ENCODE measurements around the gene HTR3D.

DNA sequence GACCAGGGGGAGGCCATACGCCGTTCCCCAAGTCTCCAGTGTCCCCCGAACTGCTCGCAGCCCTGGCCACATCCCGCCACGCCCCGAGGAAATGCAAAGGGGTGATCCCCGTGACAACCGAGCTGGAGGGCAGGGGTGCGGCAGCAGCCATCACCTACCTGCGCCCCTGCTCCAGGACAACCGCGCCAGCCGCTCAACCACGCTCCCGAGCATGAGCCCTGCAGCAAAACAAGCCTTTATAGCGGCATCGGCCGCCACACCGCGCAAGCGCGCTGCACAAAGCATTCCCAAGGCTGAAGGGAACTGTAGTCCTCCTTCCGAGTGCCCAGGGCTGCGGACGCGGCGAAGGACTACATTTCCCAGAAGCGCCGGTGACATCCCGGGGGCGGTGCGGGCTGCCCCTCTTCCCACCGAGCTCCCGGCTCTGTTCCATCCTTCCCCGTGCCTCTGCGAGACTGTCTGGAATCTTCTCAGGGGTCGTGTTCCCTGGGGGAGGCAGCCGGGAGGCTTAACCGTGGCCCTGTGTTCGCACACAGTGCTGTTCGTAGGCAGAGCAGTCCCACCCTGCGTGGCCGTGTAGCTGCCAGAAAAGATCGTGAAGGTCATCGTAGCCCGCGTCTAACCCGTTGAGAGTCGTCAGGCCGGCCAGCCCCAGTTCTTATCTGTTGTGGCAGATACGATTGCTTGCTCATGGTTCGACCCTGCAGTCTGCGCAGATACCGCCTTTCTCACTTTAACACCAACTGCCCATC is 13.7 kb upstream of the HTR3D start, which contains the start of gene ABCC5:
- TF ChIP-seq CTCF (conservative IDR thresholded peaks at IDR 0.05; ENCODE audit: low read depth in 2 of 2) (no peak), ZNF331 (CRISPR knock-in tag; IDR thresholded peaks at IDR 0.05; ENCODE audit: low read depth) (no peak), EZH2phosphoT487 (IDR thresholded peaks at IDR 0.05; ENCODE audit: unreplicated experiment) (no peak), STAT1 (IDR thresholded peaks at IDR 0.05; ENCODE audit: unreplicated experiment) (no peak)
